ENCODE measurements around the gene UROD.
A peak's percentile ranks its signal among the peaks of the same experiment; 100 is the strongest.
"Not testable (repeated sequence)": the region's sequence is repeated elsewhere in the genome, so short reads cannot be mapped to it uniquely, and the experiment has no call there.

UROD gene

DNA sequence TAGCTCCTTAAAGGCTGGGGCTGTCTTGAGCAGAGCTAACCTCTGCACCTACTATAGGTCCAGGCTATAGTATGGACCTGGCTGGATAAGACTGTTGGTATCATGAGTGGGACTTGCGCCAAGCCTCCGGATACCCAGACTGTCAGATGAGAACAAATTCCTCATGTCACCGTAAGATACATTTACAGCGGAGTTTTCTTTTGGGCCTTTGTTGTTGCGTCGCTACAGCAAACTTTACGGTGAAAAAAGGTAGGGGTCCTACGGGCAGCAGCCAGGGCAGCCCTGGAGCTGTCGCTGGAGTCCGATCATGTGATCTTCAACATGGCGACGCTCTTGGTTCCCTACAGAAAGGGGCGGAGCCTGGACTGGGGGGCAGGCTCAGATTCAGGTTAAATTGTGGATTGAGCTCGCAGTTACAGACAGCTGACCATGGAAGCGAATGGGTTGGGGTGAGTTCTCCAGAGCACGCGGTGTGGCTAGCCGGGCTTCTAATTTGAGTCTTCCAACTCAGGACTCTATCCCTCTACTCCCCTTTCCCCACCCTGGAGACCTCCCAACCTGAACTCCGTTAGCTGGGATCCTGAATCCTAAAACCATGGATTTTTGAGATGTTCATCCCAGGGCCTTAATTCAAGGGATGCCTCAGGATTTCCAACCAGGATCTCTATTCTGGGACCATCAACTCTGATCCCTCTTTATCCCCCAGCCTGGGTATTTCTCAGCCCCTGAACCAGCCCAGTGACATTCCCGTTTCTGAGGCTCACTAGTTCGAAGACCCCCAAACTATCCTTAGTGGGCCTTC, at the start of gene UROD:
Gene UROD (plus strand): TSS at position 418 of the 802 bp plus-strand sequence. CDS start 12 bp downstream, at position 430.
- DNase-seq (ENCODE audit: low spot score): peak; percentile 96

DNA sequence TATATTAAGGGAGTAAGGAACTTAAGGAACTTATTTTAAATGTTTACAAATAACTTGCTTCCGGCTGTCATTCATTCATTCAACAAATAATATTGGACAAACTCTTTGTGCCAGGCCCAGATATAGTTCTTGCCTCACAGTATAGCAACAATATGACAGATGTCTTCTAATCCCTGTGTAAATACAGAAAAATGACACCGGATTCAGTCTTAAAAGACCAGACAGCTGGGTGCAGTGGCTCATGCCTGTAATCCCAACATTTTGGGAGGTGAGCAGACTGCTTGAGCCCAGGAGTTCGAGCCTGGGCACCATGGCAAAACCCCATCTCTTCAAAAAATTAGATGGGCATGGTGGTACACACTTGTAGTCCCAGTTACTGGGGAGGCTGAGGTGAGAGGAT, 49.3 kb upstream of the UROD start:
- DNase-seq (ENCODE audit: low spot score): no peak

DNA sequence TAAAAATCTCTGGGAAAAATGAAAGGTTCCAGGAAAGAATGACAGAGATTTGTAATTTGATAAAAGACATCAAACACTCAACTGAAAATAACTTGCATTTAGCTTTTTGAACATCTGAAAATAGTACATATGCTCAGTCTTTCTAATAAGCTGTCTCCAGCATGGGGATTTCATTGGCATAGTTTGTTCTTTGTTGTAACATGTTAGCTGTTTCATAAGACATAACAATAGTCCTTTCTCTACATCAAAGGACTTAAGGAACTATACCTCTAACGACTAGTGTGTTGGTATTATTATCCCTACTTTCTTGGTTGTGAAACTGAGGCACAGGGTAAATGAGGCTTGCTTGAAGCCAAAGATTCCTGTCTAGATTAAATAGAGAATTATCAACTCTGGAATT, 47.7 kb upstream of the UROD start:
- DNase-seq (ENCODE audit: low spot score): no peak

DNA sequence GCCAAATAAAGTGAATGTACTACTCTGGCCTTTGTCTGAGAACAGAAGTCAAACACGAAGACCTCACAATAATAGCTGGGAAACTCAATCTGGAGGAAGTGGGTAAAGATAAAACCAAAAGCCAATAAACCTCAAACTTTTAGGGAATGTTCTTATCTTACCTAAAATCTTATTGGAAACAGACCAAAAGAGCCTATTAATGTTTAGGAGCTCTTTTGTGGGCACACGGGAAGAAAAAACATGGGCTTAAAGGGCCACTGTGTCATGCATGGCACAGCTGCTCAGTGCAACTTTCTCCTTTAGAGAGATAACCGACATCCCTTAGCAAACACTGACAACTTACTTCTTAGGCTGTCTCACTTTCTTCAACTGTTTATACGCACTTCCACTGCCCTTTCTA, 41.7 kb upstream of the UROD start:
- no peak for DNase-seq (ENCODE audit: low spot score)

DNA sequence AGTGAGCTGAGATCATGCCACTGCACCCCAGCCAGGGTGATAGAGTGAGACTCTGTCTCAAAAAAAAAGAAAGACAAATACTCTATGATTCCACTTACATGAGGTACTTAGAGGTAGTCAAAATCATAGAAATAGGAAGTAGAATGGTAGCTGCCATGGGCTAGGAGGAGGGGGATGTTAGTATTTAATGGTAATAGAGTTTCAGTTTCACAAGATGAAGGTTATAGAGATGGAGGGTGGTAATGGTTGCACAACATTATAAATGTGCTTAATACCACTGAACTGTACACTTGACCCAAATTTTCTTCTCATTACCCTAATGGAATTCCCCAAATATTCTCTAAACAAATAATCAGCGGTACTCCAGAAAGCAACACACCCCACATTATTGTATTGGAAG, 38.4 kb upstream of the UROD start:
- no peak for DNase-seq (ENCODE audit: low spot score)

DNA sequence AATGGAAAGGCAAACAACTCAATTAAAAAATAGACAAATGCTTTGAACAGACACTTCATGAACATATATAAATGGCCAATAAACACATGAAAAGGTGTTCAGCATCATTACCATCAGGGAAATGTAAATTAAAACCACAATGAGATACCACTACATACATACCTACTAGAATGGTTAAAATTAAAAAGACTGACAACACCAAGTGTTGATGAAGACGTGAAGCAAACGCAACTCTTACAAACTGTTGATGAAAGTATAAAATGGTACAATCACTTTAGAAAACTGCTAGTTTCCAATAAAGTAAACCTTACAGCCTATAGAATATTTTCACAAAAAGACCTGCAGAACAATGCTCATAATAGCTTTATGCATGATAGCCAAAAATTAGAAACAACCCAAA, 35.8 kb upstream of the UROD start:
- DNase-seq (ENCODE audit: low spot score): no peak

DNA sequence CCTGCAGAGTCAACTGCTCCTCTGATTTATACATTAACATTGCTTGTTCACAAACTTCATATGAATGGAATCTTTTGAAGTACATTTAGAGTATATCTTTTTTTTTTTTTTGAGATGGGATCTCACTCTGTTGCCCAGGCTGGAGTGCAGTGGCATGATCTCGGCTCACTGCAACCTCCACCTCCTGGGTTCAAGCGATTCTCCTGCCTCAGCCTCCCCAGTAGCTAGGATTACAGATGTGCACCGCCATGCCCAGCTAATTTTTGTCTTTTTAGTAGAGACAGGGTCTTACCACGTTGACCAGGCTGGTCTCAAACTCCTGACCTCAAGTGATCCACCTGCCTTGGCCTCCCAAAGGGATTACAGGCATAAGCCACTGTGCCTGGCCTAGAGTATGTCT, 34.7 kb upstream of the UROD start:
- DNase-seq (ENCODE audit: low spot score): not testable (repeated sequence)

DNA sequence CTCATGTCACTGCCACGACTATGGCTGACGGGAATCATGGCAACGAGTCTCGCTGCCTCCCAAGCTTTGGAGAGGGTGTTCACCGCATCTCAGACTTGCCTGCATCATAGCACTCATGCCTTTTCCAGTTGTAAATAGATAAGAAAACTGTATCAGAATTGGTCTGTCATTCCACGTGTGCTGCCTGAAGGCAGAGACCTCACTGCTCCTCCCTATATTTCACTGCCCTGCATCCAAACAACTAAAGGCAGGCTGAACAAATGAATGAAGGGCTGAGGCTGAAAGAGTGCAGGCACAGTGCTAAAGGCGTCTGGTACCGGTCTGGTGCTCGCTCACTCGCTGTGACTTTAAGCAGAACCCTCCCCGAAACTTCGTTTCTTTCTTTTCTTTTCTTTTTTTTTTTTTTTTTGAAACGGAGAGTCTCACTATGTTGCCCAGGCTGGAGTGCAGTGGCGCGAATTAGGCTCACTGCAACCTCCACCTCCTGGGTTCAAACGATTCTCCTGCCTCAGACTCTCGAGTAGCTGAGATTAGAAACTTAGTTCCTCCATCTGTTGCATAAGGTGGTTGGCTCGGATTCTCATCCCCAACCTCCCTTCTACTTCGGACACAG, 26.2 kb upstream of the UROD start:
- DNase-seq (ENCODE audit: low spot score): no peak

DNA sequence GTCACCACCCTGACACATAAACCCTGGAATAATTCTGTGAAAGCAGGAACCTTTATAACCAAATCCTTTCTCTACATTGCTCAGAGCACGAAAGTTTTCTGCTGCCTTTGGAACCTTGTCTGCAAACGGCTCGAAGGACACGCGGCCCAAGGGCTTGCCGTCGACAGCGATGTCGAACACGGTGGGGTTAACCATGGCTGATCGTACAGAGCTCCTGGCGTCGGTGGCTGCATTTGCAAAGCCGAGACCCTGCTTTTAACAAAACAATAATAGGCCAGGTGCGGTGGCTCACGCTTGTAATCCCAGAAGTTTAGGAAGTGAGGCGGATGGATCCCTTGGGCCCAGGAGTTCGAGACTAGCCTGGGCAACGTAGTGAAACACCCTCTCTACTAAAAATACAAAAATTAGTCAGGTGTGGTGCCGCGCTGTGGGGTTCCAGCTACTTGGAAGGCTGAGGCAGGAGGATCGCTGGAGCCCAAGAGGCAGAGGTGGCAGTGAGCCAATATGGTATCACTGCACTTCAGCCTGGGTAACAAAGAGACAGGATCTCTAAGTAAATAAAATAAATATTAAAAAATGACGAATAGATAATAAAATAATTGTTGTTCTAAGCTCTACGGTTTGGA, 23.4 kb upstream of the UROD start:
- DNase-seq (ENCODE audit: low spot score): no peak

DNA sequence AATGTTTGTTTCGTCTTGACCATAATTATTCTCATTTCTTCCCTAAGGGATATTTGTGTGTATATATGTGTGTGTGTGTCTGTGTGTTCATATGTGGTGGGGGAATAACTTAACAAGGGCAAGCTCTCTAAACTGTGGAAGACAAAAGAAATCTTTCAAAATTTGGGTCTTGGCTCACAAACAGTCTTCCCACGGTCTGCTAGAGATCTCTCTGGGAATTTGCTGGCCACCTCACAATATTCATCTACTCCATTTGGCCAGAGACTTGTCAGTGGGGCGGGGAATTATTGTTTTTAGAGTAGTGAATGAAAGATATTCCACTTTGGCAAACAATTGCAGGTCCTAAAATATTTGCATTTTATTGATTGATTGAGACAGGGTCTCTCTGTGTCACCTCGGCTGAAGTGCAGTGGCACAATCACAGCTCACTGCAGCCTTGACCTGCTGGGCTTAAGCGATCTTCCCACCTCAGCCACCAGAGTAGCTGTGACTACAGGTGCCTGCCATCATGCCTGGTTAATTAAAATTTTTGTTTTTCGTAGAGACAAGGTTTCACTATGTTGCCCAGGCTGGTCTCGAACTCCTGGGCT, 17.6 kb upstream of the UROD start:
- no peak for DNase-seq (ENCODE audit: low spot score)

DNA sequence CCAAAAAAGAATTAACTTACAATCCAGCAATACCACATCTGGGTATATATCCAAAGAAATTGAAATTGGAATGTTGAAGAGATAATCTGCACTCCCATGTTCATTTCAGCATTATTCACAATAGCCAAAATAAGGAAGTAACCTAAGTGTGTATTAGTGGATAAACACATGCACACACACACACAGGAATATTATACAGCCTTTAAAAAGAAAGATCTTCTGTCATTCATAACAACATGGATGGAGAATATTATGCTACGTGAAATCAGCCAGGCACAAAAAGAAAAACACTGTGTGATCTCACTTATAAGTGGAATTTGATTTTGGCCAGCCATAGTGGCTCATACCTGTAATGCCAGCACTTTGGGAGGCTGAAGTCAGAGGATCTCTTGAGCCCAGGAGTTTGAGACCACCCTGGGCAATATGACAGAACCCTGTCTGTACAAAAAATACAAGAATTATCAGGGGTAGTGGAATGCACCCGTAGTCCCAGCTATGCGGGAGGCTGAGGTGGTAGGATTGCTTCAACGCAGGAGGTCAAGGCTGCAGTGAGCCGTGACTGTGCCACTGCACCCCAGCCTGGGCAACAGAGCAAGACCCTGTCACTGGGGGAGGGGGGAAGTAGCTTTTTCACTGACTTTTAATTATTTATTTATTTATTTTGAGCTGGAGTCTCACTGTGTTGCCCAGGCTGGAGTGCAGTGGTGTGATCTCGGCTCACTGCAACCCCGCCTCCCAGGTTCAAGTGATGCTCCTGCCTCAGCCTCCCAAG, 16.4 kb upstream of the UROD start:
- DNase-seq (ENCODE audit: low spot score): no peak

DNA sequence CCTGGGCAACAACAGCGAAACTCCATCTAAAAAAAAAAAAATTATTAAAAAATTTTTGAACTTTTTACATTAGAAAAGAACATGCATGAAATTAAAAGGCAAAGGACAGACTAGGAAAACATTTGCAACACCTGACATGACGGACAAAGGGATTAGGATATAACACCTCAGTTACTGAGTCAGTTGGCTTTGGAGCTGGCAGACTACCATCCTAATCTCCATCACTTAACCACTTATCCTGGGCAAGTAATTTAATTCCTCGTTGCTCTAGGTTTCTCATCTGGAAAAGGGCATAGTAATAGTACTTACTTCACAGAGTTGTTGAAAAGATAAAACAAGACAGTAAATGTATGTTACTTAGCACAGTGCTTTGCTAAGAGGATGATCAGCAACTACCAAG, 12.8 kb upstream of the UROD start:
- no peak for DNase-seq (ENCODE audit: low spot score)

DNA sequence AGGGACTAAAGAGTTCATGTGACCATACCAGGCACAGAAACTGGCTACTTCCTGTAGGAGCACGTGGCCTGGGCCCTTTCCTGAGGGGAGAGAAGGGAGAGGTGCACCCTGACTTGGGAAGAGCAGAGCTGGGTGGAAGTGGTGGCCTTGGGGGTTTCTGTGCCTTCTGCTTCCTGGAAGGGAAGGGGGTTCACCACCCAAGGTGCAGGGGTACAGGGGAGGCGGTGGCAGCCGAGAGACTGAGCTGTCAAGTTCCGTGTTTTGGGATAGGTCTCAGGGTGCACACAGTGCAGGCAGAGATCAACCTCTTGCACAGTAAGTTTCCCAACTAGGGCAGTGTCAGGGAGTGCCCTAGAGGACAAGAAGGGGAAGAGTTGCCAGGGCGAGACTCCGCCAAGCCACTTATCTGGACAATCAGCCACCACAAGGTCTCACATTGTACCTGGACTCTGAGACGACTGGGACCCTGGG, 11.0 kb upstream of the UROD start:
- no peak for DNase-seq (ENCODE audit: low spot score)

DNA sequence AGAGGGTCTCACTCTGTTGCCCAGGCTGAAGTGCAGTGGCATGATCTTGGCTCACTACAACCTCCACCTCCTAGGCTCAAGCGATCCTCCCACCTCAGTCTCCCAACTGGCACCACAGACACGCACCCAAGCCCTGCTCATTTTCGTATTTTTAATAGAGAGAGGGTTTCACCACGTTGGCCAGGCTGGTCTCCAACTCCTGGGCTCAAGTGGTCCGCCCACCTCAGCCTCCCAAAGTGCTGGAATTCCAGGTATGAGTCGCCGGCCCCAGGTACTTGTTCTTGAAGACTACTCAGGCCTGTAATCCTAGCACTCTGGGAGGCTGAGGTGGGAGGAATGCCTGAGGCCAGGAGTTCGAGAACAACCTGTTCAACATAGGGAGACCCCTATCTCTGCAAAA, 10.5 kb upstream of the UROD start:
- not testable (repeated sequence) for DNase-seq (ENCODE audit: low spot score)

DNA sequence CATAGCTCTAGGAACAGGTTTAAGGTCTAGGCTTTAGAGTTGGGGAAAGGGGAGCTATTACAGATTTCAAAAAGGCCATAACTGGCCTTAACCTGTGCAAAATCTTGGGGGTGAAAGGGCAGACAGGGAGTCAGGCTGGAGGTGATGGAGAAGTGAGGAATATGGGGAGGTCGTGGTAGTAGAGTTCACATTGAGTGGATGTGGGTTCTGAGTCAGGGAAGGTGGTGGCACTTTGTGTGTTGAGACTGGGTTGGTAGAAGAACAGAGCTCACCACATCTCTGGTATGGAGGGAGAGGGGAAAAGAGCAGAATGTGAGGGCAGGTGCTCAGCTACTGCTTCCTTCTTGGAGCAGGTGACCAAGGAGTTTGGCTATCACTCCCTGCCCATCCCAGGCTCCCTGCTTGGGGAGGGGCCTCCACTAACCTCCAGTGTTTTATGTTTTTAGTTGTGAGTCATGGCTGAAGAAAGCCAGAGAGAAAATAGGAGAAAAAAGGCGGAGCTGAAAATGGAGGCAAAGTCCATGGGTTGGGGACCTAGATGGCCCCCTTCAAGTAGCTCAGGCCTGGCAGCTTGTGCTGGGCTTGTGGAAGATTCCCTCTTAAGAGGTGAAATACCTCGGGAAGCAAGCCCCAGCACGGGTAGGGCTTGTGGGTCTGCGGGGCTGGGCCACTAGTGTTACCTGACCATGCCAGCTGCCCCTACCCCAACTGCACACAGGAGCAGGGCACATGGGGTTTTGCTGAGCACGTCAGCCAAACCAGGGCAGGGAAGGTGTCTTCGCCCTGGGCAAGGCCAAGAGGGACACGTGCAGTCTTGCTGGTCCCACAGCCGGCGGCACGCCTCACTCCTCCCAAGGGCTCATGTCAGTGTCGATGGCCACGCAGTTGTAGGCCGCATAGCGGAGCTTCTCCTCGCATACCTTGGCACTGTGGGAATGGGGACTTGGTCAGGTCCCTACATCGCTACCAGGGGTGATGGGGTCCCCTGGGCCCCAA, 9.1 kb upstream of the UROD start:
- DNase-seq (ENCODE audit: low spot score): no peak

DNA sequence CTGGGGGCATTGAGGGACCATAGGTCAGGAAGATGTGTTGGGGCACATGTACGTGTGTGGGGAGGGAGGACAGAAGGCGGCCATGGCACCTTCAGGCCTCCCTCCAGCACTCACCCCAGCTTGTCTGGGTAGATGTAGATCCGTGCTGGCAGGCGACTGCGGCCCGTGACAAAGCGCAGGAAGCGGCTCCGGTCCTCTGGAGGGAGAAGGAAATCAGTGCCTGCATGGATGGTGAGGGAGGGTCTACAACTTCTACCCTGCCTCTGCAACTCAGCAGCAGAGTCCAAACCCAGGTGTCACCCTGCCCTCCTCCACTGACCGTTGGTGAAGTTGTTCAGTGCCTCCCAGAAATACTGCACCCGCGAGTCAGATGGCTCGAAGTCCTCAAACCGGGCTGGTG, 8.3 kb upstream of the UROD start:
- no peak for DNase-seq (ENCODE audit: low spot score)

DNA sequence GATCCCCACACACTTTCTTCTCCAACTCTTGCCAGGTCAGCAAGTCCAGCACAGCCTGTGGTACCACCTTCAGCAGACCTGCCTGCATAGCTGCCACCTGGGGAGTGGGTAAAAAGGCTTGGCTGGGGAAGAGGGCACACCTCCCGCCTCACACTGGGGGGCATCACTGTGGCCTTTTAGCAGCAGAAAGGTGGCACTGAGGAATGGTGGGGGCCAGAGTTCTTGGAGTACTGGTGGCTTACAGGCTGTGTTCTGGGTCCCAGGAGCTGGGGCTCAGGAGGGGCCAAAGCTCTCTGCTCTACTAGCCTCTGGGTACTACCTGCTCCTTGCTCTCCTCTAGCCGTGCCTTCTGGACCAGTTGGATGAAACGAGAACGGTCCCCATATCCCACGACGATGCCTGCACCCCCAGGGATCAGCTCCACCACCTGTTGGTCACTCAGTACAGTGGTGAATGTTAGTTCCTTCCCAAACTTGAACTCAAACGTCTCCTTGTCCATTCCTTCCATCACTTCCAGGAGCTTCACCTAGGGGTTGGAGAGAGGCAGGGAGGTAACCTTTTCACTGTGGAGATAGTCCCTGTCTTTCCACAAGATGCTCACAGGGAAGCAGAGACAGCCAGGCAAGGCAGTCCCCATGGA, 7.7 kb upstream of the UROD start:
- DNase-seq (ENCODE audit: low spot score): no peak

DNA sequence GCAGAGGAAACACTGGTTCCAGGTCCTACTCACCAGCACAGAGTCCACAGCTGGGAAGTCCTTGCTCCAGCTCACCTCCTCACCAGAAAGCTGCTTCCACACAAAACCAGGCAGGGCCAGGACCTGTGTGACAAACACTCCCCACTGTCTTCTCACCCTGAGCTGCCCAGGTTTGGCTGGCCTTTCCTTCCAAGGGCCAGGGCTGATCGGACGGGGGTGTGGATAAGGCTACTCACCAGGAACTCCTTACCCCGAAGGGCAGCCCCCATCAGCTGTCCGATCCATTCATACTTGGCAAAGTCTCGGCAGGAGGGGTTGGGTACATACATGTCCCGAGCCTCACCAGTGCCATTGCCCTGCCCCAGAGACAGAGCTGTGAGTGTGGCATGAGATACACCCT, 6.3 kb upstream of the UROD start:
- no peak for DNase-seq (ENCODE audit: low spot score)

DNA sequence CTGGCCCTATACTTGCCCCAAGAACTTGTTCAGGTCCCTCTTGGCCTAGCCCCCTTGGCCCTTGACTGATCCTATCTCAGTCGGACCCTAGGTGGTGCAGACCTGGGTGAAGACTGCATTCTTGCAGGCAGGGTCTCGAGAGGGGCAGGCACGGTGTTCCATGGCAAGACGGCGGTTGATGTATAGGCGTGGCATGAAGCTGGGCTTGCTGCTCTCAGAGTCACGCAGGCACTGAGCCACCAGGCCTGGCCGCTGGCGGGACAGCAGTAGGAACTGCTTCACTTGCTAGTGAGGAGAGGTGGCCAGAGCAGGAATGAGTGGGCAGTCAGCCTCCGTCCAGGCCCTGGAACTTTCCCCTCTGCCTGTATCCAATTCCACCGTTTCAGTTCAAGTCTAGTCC, 4.7 kb upstream of the UROD start:
- no peak for DNase-seq (ENCODE audit: low spot score)

DNA sequence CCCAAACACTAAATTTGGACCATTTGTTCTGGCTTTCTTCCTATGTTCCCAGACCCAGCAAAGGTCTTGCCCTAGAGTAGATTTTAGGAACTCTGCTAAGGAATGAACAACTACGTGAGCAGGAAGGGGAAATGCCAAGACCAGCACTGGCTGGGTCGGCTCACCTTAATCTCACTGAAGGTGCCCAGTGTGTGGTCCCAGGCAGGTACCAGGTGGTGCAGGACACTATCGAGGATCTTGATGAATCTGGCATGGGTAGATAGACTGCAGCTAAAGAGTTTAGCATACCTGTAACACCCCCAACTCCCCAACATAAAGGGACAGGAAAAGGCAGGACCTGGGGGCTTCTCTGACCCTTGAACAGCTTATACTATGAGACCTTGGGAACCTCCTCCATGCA, 4.0 kb upstream of the UROD start:
- no peak for DNase-seq (ENCODE audit: low spot score)

All from globus pallidus (tissue), 1 donor.